Kidney tubule cell (primary cell): ENCODE data around the gene PLCB2.

ENCODE experiments used
- DNase-seq: peaks from one replicate; pipeline ENCODE4 v3.0.0-alpha.2; 2018; ENCODE audit warnings: low spot score

Gene PLCB2

DNA sequence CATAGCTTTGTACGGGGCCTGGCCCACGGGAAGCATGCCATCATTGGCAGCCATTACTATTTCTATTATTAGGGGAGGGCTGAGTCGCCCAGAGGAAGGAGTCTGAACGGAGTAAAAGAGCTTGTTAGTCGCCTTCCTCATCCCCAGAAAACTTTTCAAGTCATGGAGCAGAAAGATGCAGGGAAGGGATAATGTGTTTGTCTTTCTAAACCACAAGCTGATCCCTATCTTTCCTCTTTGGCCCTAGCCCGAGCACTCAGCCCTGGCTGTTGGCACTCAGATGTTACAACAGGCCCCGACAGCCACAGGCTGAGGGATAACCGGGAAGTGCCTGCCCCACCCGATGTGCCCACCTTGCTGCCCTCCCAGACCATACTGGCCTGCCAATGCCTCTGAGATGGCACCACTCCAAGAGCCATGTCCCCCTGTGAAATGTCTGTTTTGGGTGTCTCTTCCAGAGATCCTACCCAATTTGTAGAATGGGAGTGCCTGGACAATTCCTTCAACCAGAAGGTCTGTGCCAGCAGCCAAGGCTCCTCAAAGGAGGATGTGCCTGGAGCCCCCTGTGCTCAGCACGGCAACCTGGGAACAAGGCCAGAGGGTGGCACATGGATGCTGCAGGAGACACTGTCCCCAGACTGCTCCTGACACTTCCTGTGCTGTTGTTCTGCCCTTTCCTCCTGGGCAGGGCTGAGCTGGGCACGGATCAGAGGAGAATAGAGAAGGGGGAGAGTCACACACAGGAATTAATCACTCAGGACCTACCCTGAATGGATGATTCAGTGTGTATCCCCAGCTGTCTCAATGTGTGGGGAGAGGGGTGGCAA, 58.0 kb downstream of the PLCB2 start:
- DNase-seq = peak; percentile 62

DNA sequence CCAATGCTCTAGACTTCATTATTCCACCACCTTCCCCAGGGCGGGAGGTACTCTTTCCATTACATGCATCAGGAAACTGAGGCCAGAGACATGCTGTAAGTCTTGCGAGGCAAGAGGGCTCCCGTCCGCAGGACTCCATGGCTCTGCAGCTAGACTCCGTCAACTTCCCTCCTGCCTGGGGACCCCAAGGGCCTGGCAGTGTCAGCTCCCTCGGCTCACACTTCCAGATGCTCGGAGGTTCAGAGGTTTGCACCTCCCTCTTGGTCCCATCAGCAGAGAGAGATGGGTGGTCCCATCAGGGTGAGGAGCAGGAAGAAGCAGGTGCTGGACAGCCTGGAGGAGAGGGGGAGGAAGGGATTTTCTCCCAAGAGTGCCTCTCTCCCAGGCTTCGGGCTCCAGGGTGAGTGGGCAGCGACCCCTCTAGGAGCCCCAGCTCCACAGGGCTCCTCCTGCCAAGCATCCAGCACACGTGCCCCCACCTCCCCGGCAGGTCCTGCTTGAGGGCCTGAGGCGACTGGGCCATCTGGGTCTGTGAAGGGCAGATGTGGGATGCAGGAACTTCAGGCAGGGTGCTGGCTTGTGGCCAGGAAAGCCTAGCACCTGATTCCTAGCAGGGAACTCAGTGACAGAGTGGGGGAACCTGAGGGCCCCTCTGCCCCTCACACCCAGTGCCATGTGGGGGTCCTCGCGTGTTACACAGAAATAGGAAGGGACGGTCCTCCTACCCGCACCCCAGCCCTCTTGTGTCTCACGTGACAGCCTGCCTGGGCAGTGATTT, 59.5 kb downstream of the PLCB2 start:
- no peak for DNase-seq

DNA sequence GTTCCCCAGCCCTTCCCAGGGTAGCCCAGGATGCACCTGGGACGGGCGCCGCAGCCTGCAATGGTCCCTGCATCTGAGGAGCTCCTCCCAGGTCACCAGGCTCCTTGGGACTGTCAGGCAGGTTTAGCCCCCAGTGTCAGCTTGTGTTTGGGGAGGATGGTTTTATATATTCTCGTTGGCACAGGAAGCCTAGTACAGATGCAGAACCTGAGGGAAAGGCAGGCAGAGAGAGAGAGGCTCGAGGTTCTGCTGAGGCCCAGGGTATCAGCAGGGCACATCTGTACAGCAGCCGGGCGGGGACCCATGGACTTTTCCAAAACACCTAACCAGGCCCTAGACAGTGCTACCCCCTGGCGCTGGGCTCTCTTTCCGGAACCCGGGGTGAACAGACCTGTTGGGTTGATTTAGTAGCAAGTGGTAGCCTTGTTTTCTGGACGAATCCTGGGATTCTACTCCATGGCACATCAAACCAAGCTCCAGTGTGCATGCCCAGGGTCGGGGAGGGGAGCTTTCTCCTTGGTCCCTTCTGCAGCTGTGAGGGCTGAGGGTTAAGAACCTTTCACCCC, 60.2 kb downstream of the PLCB2 start:
- DNase-seq = no peak

DNA sequence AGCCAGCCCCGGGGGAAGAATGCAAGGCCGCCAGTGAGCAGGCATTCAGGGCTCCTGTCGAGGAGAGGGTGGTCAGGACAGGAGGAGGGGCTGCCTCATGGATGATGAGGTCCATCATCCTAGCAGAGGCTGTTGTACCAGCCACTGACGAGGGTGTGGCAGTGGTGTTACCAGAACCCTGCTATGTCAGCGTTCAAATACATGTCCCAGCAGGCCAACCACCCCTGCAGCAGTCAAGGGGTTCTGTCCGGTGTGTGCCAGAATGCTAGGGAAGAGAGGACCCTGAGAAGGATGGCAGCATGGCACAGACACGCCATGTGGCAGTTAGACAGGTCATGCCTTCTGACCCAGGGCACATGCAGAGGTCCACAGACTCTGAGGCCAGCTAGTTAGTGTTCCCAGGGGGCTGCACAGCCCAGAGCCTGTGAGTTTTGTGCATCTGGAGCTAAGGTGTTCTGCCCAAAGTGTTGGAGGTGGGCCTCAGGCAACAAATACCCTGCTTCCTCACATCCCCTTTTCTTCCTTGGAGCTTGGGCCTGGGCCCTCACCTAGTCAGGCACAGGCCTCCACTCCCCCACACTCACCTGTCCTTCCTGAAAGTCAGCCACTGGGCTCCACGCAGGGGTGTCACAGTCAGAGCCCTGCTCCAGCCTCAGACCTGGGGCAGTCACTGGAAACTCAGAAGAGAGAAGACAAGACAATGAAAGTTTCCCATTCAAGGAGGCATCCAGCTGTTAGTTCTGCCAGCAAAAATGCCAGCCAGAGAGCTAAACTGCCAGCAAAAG, 61.0 kb downstream of the PLCB2 start:
- no peak for DNase-seq

- DNase-seq = no peak
Observed at GRCh38 chr15:40245666-40246450, 61.9 kb downstream of the PLCB2 start.

GRCh38 chr15:40244961-40245523, 62.7 kb downstream of the PLCB2 start:
- DNase-seq = no peak

GRCh38 chr15:40243126-40243810, 64.5 kb downstream of the PLCB2 start:
- no peak for DNase-seq

DNA sequence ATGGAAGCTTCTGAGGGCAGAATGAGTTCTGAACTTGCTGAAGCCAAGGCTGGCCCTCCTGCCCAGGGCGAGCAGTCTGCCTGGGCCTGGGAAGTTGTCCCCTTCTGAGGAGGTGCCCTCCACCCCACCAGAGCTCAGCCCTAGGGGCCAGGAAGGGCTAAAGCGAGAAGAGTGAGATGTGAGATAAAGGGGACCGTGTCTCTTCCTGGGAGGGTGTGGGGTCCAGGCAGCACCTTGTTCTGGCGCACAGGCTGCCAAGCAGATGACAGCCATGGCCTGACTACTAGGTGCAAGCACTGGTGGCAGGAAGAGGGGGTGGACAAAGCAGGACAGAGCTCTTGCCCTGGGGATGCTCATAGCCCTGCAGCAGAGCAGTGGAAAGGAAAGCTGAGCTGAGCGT, 65.1 kb downstream of the PLCB2 start:
- no peak for DNase-seq

DNA sequence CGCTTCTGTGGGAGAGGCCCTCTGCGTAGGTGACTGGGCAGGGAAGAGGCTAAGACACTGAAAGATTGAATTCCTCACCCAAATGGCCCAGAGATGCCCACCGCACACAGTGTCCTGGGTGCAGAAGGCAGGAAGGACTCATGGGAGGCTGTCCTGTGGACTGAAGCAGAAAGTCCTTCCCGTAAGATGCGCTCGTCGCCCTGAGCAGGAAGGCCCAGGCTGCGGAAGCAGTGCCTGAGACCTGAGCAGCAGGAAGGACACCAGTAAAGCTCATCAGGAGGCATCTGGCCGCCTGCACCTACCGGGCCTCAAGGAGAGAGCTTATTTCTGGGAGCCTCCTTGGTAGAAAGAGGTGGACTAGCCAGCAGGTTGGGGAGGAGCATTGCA, 65.5 kb downstream of the PLCB2 start:
- no peak for DNase-seq

DNA sequence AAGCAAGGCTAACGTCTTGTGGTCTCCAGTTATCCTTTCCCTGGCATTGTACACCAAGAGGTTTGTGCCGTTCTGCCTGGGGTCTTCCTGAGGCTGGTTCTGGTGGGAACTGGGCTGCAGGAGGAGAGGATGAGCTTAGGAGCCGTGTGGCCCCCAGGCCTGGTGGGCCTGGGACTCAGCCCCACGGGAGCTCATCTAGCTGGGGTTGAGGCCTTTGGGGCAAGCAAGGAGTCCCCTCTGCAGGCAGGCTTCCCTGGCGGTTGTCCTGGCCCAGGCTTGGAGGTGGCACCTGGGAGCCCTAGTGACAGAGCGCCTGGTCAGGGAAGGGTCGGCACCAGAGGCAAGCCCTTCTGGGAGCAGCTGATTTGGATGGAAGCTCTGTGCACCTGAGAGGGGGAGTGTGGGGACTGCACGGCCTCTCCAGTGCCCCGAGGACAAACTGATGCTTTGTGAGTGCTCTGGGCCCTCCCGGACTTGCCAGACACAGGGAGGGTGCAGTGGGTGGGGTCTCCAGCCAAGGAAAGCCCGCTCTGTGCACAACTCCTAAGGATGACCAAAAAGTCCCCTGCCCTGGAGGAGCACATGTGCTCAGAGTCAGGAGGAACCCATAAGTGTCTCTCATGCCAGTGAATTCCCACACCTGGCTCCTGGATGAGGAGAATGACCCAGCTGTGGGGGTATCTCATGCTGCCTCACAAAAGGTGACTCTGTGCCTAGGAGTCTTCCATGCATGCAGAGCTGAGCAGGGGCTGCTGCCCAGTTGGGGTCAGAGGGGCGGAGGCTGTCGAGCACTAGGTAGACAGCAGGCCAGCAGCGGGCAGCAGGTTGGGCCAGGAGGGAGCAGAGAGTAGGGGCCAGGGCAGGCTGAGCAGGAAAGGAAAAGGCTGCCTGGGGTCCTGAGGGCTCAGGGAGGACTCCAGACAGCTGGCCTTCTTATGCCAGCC, 66.2 kb downstream of the PLCB2 start:
- DNase-seq = no peak

- no peak for DNase-seq
Observed at GRCh38 chr15:40240619-40241221, 67.0 kb downstream of the PLCB2 start.

DNA sequence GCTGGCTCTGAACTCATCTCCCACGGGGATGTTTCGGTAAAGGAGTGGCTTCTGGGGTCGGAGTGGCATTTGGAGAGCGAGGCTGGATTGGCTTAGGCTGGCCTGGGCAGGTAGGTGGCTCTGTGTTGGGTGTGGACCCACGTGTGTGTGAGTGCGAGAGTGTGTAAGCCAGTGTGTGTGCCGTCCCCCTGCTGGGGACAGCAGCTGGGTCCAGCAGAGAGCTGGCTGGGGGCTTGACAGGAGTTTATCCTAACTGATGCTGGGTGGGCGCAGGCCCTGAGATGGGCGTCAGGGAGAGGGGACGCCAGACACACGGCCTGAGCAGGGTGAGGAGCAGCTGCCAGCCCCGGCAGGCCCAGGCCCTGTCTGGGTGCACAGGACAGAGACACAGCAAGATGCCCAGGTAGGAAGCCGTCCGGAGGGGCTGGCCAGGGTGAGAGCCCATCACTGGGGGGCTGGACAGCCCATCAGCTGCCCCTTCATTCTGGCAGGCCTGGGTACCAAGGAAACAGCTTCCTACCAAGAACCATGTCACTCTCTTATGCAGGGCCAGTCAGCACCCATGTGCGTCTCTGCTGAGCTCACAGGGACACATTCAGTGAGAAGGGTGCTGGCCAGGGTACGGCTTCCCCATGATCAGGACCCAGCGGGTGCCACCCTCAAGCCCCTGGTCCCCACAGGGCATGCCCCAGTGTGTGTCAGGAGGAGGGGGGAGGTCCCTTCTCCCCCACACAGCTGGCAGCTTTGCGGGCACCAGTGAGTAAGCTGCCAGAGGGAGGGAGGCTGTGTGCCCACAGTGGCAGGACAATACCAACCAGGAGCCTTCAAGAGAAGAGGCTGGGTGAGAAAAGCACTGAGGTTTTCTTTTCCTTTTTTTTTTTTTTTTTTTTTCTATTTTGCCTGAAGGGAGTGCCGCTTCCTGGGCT, 67.8 kb downstream of the PLCB2 start:
- no peak for DNase-seq

DNA sequence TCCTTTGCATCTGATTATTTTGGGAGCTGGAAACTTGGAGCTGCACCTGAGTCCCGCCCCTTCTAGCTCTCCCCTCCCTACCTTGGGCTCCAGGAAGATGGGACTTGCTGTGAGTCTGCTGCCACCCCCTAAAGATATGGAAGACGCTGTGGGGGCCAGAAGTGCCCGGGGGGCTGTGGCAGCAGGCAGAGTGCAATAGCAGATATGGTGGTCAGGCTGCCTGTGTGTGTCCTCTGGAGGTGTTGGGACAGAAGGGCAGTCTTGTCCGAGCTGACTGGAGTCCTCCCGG, 68.4 kb downstream of the PLCB2 start:
- no peak for DNase-seq

GRCh38 chr15:40238532-40239403, 69.0 kb downstream of the PLCB2 start, which contains the start of gene PAK6:
Gene PAK6, plus strand, starts transcription at chr15:40239063. Its CDS starts 25,723 bp downstream, at chr15:40264786.
- peak; percentile 91 for DNase-seq
